Thyroid gland (tissue), 4 donors: ENCODE measurements around the gene MNX1.

Experiments used
- CTCF ChIP-seq, 6 experiments: fragments of 200-600 bp in 3 of 6; fragments of 450-650 bp in 3 of 6; sonication (generic) in 3 of 6; IDR thresholded peaks; one replicate each; pipeline ENCODE4 v1.5.1; 2016 to 2019; ENCODE audit warnings: antibody characterized with exemption in 6 of 6, mild to moderate bottlenecking in 2 of 6, inconsistent platforms in 1 of 6, moderate library complexity in 1 of 6
- POLR2A ChIP-seq, 2 donors: fragments of 450-650 bp; IDR thresholded peaks; one replicate each; pipeline ENCODE4 v1.6.1; 2017; ENCODE audit warnings: antibody characterized with exemption in 2 of 2, mild to moderate bottlenecking in 2 of 2, moderate library complexity in 1 of 2

GRCh38 chr7:156993925-156994235 is 16.6 kb downstream of the MNX1 start:
- TF ChIP-seq CTCF (IDR thresholded peaks at IDR 0.05) = no peak
- no peak for TF ChIP-seq POLR2A (IDR thresholded peaks at IDR 0.05)
